Measurements from ENCODE around the gene VIPR1.

The VIPR1 gene

GRCh38 chr3:42493798-42494151 lies 8.7 kb upstream of the VIPR1 start:
- no peak for DNase-seq

- no peak for DNase-seq
These were observed 7.0 kb upstream of the VIPR1 start for GRCh38 chr3:42495393-42495792.

GRCh38 chr3:42497009-42497731 lies 5.3 kb upstream of the VIPR1 start:
- DNase-seq, result no peak

GRCh38 chr3:42498034-42498433 lies 4.4 kb upstream of the VIPR1 start:
- DNase-seq, result no peak

GRCh38 chr3:42498791-42499477 lies 3.5 kb upstream of the VIPR1 start:
- DNase-seq, result no peak

- DNase-seq, result no peak
These were observed 3.0 kb upstream of the VIPR1 start for GRCh38 chr3:42499478-42499871.

GRCh38 chr3:42500091-42500490 lies 2.4 kb upstream of the VIPR1 start:
- DNase-seq, result no peak

GRCh38 chr3:42500909-42501308 lies 1.5 kb upstream of the VIPR1 start:
- no peak for DNase-seq

- DNase-seq, result no peak
These were observed 1.1 kb upstream of the VIPR1 start for GRCh38 chr3:42501321-42501680.

GRCh38 chr3:42501681-42502428 lies 588 bp upstream of the VIPR1 start:
- DNase-seq, result peak; percentile 56

- no peak for DNase-seq
These were observed 945 bp downstream of the VIPR1 start for GRCh38 chr3:42503251-42503924.

- no peak for DNase-seq
These were observed 1.5 kb downstream of the VIPR1 start for GRCh38 chr3:42503957-42504333.

- no peak for DNase-seq
These were observed 2.1 kb downstream of the VIPR1 start for GRCh38 chr3:42504334-42505127.

- no peak for DNase-seq
These were observed 2.8 kb downstream of the VIPR1 start for GRCh38 chr3:42505128-42505848.

- no peak for DNase-seq
These were observed 3.5 kb downstream of the VIPR1 start for GRCh38 chr3:42505849-42506410.

- no peak for DNase-seq
These were observed 4.8 kb downstream of the VIPR1 start for GRCh38 chr3:42507252-42507651.

GRCh38 chr3:42507761-42508335 lies 5.4 kb downstream of the VIPR1 start:
- no peak for DNase-seq

- no peak for DNase-seq
These were observed 6.1 kb downstream of the VIPR1 start for GRCh38 chr3:42508562-42508961.

GRCh38 chr3:42509111-42509510 lies 6.7 kb downstream of the VIPR1 start:
- no peak for DNase-seq

- no peak for DNase-seq
These were observed 7.9 kb downstream of the VIPR1 start for GRCh38 chr3:42510325-42510724.

- DNase-seq, result no peak
These were observed 8.8 kb downstream of the VIPR1 start for GRCh38 chr3:42511201-42511600.

Data from CD4-positive, alpha-beta T cell treated with Interferon gamma for 1 hour (primary cell).